HepG2 (cell line): ENCODE data around the gene R3HDM4. TPM values are rescaled to one million over a fixed set of nuclear protein-coding genes. Genes with fewer than 3 reads are reported as not detected.

Experiments
- CC2D1A ChIP-seq: sonication (generic); formaldehyde crosslinking; IDR thresholded peaks from 2 replicates; pipeline ENCODE4 v1.8.1; 2023; ENCODE audit warnings: mild to moderate bottlenecking, missing genetic modification reagents
- DMTF1 ChIP-seq: sonication (generic); formaldehyde crosslinking; IDR thresholded peaks from 2 replicates; pipeline ENCODE4 v1.4.0; 2020; ENCODE audit warnings: mild to moderate bottlenecking, missing genetic modification reagents
- E2F1 ChIP-seq: sonication (generic); formaldehyde crosslinking; IDR thresholded peaks from 2 replicates; pipeline ENCODE4 v1.5.0; 2020; ENCODE audit warnings: missing genetic modification reagents
- NFAT5 ChIP-seq: sonication (generic); formaldehyde crosslinking; IDR thresholded peaks from 2 replicates; pipeline ENCODE4 v1.4.0; 2020; ENCODE audit warnings: missing genetic modification reagents
- RFX1 ChIP-seq: fragments of 450-650 bp; IDR thresholded peaks from 2 replicates; pipeline ENCODE4 v1.6.1; 2017
- RFXANK ChIP-seq: IDR thresholded peaks from 2 replicates; pipeline ENCODE4 v1.6.1; 2016
- SMYD3 ChIP-seq: sonication (generic); formaldehyde crosslinking; IDR thresholded peaks from 2 replicates; pipeline ENCODE4 v1.8.1; 2023; ENCODE audit warnings: mild to moderate bottlenecking, missing genetic modification reagents
- TRAFD1 ChIP-seq: sonication (generic); formaldehyde crosslinking; IDR thresholded peaks from 2 replicates; pipeline ENCODE4 v1.5.1; 2020; ENCODE audit warnings: missing genetic modification reagents, mild to moderate bottlenecking, borderline replicate concordance
- ZMYM4 ChIP-seq: sonication (generic); formaldehyde crosslinking; IDR thresholded peaks from 2 replicates; pipeline ENCODE4 v1.8.1; 2023; ENCODE audit warnings: mild to moderate bottlenecking, missing genetic modification reagents
- ZNF260 ChIP-seq: sonication (generic); formaldehyde crosslinking; IDR thresholded peaks from 2 replicates; pipeline ENCODE4 v1.4.0; 2020; ENCODE audit warnings: missing genetic modification reagents, low read depth, mild to moderate bottlenecking, borderline replicate concordance
- ZNF34 ChIP-seq: sonication (generic); formaldehyde crosslinking; IDR thresholded peaks from 2 replicates; pipeline ENCODE4 v1.4.0; 2020; ENCODE audit warnings: mild to moderate bottlenecking, missing genetic modification reagents, borderline replicate concordance
- ZNF354B ChIP-seq: sonication (generic); formaldehyde crosslinking; IDR thresholded peaks from 2 replicates; pipeline ENCODE4 v1.8.0; 2022; ENCODE audit warnings: mild to moderate bottlenecking, missing genetic modification reagents
- ZNF598 ChIP-seq: sonication (generic); formaldehyde crosslinking; IDR thresholded peaks from 2 replicates; pipeline ENCODE4 v1.5.1; 2020; ENCODE audit warnings: mild to moderate bottlenecking, missing genetic modification reagents, borderline replicate concordance
- ZNF749 ChIP-seq: sonication (generic); formaldehyde crosslinking; IDR thresholded peaks from 2 replicates; pipeline ENCODE4 v1.8.0; 2022; ENCODE audit warnings: mild to moderate bottlenecking, missing genetic modification reagents, moderate library complexity, borderline replicate concordance
- ZNF775 ChIP-seq: sonication (generic); formaldehyde crosslinking; IDR thresholded peaks from 2 replicates; pipeline ENCODE4 v1.4.0; 2020; ENCODE audit warnings: missing genetic modification reagents, mild to moderate bottlenecking, moderate library complexity, borderline replicate concordance
- ZSCAN25 ChIP-seq: sonication (generic); formaldehyde crosslinking; IDR thresholded peaks from 2 replicates; pipeline ENCODE4 v1.8.0; 2022; ENCODE audit warnings: mild to moderate bottlenecking, missing genetic modification reagents
- polyA plus RNA-seq, 8 experiments: library from polyadenylated mRNA; depleted of rRNA in 3 of 8; stranded (reverse) in 7 of 8; unstranded in 1 of 8; fragments of >200 nt; fragmentation: Illumina TruSeq in 4 of 8; extraction: Trizol in 4 of 8; gene quantifications; 2 replicates each; pipeline versions ENCODE4 v1.2.1 to v1.2.3, GENCODE V29; 2011 to 2016; ENCODE audit warnings: low read depth in 4 of 8, missing spikeins in 1 of 8, mixed read lengths in 1 of 8; ENCODE audit not compliant: insufficient read depth in 1 of 8
- total RNA-seq, 5 experiments: library from RNA; depleted of rRNA; stranded (reverse); fragments of >200 nt; fragmentation: Illumina TruSeq; extraction: Trizol; gene quantifications; 2 replicates each; pipeline ENCODE4 v1.2.3, GENCODE V29; 2016; ENCODE audit warnings: low read depth in 1 of 5

The R3HDM4 gene
- total and polyA plus RNA-seq, 2 of the 13 experiments (the other 11 are each of a cell fraction or from before 2014, with no cell fraction given), result 26.2 to 26.9 TPM

- no peak for TF ChIP-seq E2F1 (CRISPR knock-in tag)
- TF ChIP-seq ZSCAN25, result no peak
- no peak for TF ChIP-seq NFAT5 (CRISPR knock-in tag)
- no peak for TF ChIP-seq CC2D1A (CRISPR knock-in tag)
- no peak for TF ChIP-seq ZNF598
- no peak for TF ChIP-seq ZMYM4 (CRISPR knock-in tag)
- TF ChIP-seq ZNF775, result no peak
- TF ChIP-seq TRAFD1 (CRISPR knock-in tag), result no peak
- no peak for TF ChIP-seq ZNF34 (CRISPR knock-in tag)
- TF ChIP-seq RFX1, result no peak
- TF ChIP-seq ZNF354B (CRISPR knock-in tag), result no peak
- TF ChIP-seq SMYD3 (CRISPR knock-in tag), result no peak
- no peak for TF ChIP-seq DMTF1
- no peak for TF ChIP-seq ZNF749 (CRISPR knock-in tag)
- no peak for TF ChIP-seq RFXANK
- no peak for TF ChIP-seq ZNF260 (CRISPR knock-in tag)
Observed at GRCh38 chr19:932648-933552, 19.9 kb upstream of the R3HDM4 start (continued).
